Motor neuron (in vitro differentiated cells): Measurements from ENCODE around the gene OGG1. TPM values are rescaled to one million over a fixed set of nuclear protein-coding genes. Genes with fewer than 3 reads are reported as not detected.

Experiments
- ATAC-seq, 8 experiments: fragments of 200-7000 bp; cut with Tn5 transposase; replicated peaks in 6 of 8; 2 replicates each; pipeline ENCODE4 v1.8.0; 2021; ENCODE audit warnings: mild to moderate bottlenecking in 8 of 8, moderate library complexity in 8 of 8
- H3K27ac ChIP-seq, 2 donors: fragments of 250-450 bp; sonication (Bioruptor Pico); 2 replicates each; pipeline ENCODE4 v1.9.0; 2021; ENCODE audit warnings: antibody characterized with exemption in 2 of 2, mild to moderate bottlenecking in 2 of 2, moderate library complexity in 1 of 2
- H3K4me1 ChIP-seq, 2 donors: fragments of 250-450 bp; sonication (Bioruptor Pico); replicated peaks in 1 of 2; 2 replicates each; pipeline ENCODE4 v1.6.1; 2021; ENCODE audit warnings: antibody characterized with exemption in 2 of 2, mild to moderate bottlenecking in 2 of 2, moderate library complexity in 1 of 2
- H3K4me3 ChIP-seq, 5 donors: fragments of 250-450 bp; sonication (Bioruptor Pico); 2 replicates each; pipeline ENCODE4 v1.9.0; 2021; ENCODE audit warnings: antibody characterized with exemption in 5 of 5, mild to moderate bottlenecking in 5 of 5, moderate library complexity in 4 of 5
- WGBS, 10 experiments: fragments of 450-650 bp; shearing (Covaris generic); methylation state at CpG; one replicate each; pipeline ENCODE4 v1.0.0; 2022; 5-methylcytosine and 5-hydroxymethylcytosine counted together
- in situ Hi-C, 9 experiments: fragments of 400-800 bp; cut with MboI; loops; one replicate each; pipeline ENCODE4 v1.15.0; 2021; ENCODE audit warnings: low sequenced_read_pairs in 9 of 9, low pct_unique_long_range_greater_than_20kb in 2 of 9; ENCODE audit not compliant: unreplicated experiment in 9 of 9
- total RNA-seq, 8 experiments: library from RNA; unstranded; fragments of 300-600 nt; gene quantifications; 2 replicates each; pipeline versions ENCODE4 v1.2.3 to v1.2.4, GENCODE V29; 2022

The OGG1 gene
- total RNA-seq, 8 experiments from 2014 or later: 11.9 to 28.1 (median 22.4) TPM

GRCh38 chr3:9750556-9751411 lies 1.0 kb downstream of the OGG1 start:
- WGBS, 10 experiments: 7 to 77% (median 39%) methylated on average over 1 to 6 of the region's 17 CpGs; no CpG with 5 or more reads in 2 of the 10 experiments
- H3K4me3 ChIP-seq: peak overlapping the region; percentile 56 to 78 (median 63)
- peaks cover 3 to 12% of the 10 kb centered on the region in 2 donors for H3K4me1 ChIP-seq
- H3K27ac ChIP-seq: peak overlapping the region; percentile 86 to 88
- in situ Hi-C loops: no loop called here
- no peak for ATAC-seq

GRCh38 chr3:9754678-9755077 lies 4.9 kb downstream of the OGG1 start:
- ATAC-seq: no peak
- 0 to 93% (median 45%) methylated on average over 1 to 3 of the region's 8 CpGs; no CpG with 5 or more reads in 2 of the 10 experiments for WGBS, 10 experiments
- in situ Hi-C loops: no loop called here
- no peak overlapping the region for H3K27ac ChIP-seq
- H3K4me1 ChIP-seq: peaks cover 0 to 8% of the 10 kb centered on the region in 2 donors
- H3K4me3 ChIP-seq: no peak overlapping the region

- no peak overlapping the region for H3K27ac ChIP-seq
- ATAC-seq: no peak
- in situ Hi-C loops: no loop called here
- H3K4me3 ChIP-seq: no peak overlapping the region
- 50 to 100% (median 83%) methylated on average over 1 to 3 of the region's 13 CpGs; no CpG with 5 or more reads in 6 of the 10 experiments for WGBS, 10 experiments
- no peaks in the 10 kb centered on the region for H3K4me1 ChIP-seq
Measured at GRCh38 chr3:9757427-9757826, 7.7 kb downstream of the OGG1 start.

- no peak for ATAC-seq
- Histone ChIP-seq H3K4me1 (peaks cover 0 to 1% of the 10 kb centered on the region in 2 donors), H3K27ac (no peak overlapping the region), H3K4me3 (no peak overlapping the region)
- 86 to 100% (median 99%) methylated on average over 1 to 9 of the region's 10 CpGs for WGBS, 10 experiments
- in situ Hi-C loops: no loop called here
Measured at GRCh38 chr3:9760779-9761505, 11.2 kb downstream of the OGG1 start.

- in situ Hi-C loops: no loop called here
- no peak for ATAC-seq
- Histone ChIP-seq H3K27ac (no peak overlapping the region), H3K4me1 (peaks cover 0 to 3% of the 10 kb centered on the region in 2 donors), H3K4me3 (no peak overlapping the region)
- WGBS, 10 experiments: 60 to 100% (median 94%) methylated on average over 1 to 5 of the region's 5 CpGs; no CpG with 5 or more reads in 4 of the 10 experiments
Measured at GRCh38 chr3:9761919-9762318, 12.2 kb downstream of the OGG1 start.

DNA sequence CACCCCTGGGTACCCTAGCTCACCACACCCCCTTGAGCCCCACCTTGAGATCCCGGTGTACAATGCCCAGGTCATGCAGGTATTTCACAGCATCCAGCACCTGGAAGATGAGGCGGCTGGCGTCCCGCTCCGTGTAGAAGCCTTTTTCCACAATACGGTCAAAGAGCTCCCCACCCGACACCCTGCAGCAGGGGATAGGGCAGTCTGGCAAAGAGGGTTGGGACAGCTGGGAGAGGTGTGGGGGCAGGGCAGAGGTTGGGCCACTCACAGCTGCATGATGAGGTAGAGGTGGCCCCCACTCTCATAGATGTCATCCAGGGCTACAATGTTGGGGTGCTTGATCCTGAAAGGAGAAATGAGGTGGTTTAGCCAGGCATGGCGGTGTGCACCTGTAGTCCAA lies 13.1 kb downstream of the OGG1 start:
- ATAC-seq: no peak
- in situ Hi-C loops: no loop called here

DNA sequence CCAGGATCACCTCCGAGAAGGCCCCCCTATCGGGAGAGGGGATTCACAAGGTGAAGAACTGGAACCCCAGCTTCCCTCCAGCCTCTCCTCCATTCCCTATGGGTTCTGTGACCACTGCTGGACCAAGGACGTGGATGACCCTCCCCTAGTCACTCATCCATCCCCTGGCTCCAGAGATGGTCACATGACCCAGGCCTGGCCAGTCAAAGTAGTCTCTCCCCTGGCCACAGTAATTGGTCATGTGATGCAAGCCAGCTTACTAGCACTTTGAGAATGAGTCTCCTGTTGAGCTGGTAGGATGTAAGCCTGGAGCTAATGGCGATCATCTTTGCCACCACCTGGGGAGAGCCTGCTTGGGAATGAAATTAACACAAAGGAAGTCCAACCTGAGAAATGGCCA lies 16.1 kb downstream of the OGG1 start:
- in situ Hi-C loops: no loop called here
- 50 to 100% (median 87%) methylated on average over 1 to 3 of the region's 4 CpGs; no CpG with 5 or more reads in 4 of the 10 experiments for WGBS, 10 experiments

More for the DNA sequence above, 13.1 kb downstream of the OGG1 start:
- Histone ChIP-seq H3K4me1 (peaks cover under 1 to 3% of the 10 kb centered on the region in 2 donors), H3K27ac (no peak overlapping the region), H3K4me3 (no peak overlapping the region)
- 100% methylated on average over 1 to 2 of the region's 8 CpGs; no CpG with 5 or more reads in 8 of the 10 experiments for WGBS, 10 experiments

DNA sequence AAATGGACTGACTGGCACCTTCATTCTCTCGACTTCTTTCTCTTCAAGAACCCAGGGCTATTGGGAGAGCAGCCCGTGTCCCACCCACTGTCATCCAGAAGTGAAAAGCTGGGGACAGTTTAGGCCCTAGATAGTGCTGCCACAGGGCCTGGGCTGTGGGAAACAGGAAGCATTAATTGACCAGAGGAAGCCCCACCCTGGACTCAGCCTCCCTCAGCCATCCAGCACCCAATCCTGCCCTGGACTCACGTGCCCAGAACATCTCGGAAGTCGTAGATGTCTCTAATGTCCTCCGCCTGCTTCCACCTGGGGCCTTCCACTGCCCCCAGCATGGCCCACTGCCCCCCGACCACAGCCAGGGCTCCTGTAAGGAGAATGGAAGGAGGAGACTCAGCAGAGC lies 17.7 kb downstream of the OGG1 start:
- peak in 2 of 8 experiments; percentile 21 to 30 for ATAC-seq
- Histone ChIP-seq H3K4me3 (no peak overlapping the region), H3K27ac (no peak overlapping the region), H3K4me1 (peaks cover 10 to 12% of the 10 kb centered on the region in 2 donors)
- 45 to 88% (median 77%) methylated on average over 1 to 6 of the region's 7 CpGs; no CpG with 5 or more reads in 4 of the 10 experiments for WGBS, 10 experiments
- in situ Hi-C loops: no loop called here

More for the DNA sequence above, 16.1 kb downstream of the OGG1 start:
- Histone ChIP-seq H3K4me3 (no peak overlapping the region), H3K27ac (no peak overlapping the region), H3K4me1 (peaks cover 10 to 12% of the 10 kb centered on the region in 2 donors)
- peak in 5 of 8 experiments; percentile 24 to 65 (median 35) for ATAC-seq

DNA sequence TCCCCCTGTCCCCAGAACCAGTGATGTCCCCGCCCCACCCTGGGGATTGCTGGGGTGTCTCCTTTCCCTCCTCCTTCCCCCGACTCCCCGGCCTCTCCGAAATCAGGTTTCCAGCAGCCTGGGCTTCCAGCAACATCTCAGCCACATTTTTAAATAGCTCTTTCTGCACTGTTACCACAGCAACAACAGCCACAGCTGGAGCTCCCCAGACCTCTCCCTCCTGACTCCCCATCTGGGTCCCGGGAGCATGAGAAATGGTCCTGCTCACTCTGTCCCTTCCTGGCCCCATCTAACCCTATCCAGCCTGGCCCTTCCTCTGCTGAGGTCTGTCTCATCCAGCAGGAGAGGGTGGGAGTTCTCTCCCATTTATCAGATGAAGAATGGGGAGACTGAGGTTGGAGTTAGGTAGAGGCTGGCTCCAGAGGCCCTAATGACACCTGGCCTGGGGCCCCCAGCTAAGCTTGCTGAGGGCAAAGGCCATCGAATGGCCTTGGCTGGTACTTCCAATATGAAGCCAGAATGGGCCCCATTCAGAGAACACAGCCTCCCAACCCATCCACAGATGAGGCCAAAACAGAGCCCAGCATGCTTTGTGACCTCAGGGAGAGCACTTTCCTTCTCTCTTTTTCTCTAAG lies 18.5 kb downstream of the OGG1 start:
- ATAC-seq: peak in 1 of 8 experiments; percentile 4
- 60 to 100% methylated on average over 1 of the region's 6 CpGs; no CpG with 5 or more reads in 8 of the 10 experiments for WGBS, 10 experiments
- Histone ChIP-seq H3K4me1 (peaks cover 10 to 12% of the 10 kb centered on the region in 2 donors), H3K27ac (no peak overlapping the region), H3K4me3 (no peak overlapping the region)
- in situ Hi-C loops: no loop called here

DNA sequence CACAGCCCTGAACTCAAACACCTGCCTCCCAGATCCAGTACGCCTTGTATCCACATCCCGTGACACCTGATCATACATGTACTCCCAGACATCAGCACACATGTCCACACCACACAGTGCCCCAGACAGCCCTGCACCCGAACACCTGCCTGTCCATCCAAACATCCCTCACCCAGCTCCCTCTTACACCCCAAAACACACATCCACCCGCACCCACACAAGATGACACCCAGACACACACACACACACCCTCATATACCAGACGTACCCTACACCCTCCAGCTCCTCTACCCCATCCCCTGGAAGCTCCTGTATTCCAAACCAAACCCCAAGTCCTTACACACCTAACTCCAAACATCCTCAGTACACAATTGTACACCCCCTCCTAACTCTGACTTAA lies 19.3 kb downstream of the OGG1 start:
- H3K4me1 ChIP-seq: peaks cover 10 to 12% of the 10 kb centered on the region in 2 donors
- in situ Hi-C loops: no loop called here
- peak overlapping the region in 4 of 5 donors; percentile 27 to 43 (median 31) for H3K4me3 ChIP-seq
- peak in 3 of 8 experiments; percentile 1 to 3 (median 2) for ATAC-seq
- H3K27ac ChIP-seq: no peak overlapping the region
- 20 to 100% (median 88%) methylated on average over 1 to 3 of the region's 5 CpGs; no CpG with 5 or more reads in 2 of the 10 experiments for WGBS, 10 experiments

GRCh38 chr3:9769426-9770275 lies 19.9 kb downstream of the OGG1 start, which contains the start of gene CAMK1:
TSS of gene CAMK1 (minus strand) at chr3:9769947. CDS start at chr3:9767749, 2,198 bp downstream.
- no peak within 1 kb of the TSS for H3K27ac ChIP-seq
- WGBS, 10 experiments: 0 to 80% (median 16%) methylated on average over 2 to 15 of the region's 49 CpGs; no CpG with 5 or more reads in 5 of the 10 experiments
- H3K4me3 ChIP-seq: peak within 1 kb of the TSS; percentile 27 to 43 (median 33)
- in situ Hi-C loops: no loop called here
- H3K4me1 ChIP-seq: peaks cover 10 to 12% of the 10 kb centered on the region in 2 donors
- peak; percentile 90 to 97 (median 93) for ATAC-seq
